Ishikawa (cell line): ENCODE measurements around the gene NHSL2.

Source experiments
- CEBPB ChIP-seq: IDR thresholded peaks from 2 replicates; pipeline ENCODE4 v1.6.1; 2012
- CREB1 ChIP-seq: IDR thresholded peaks from 2 replicates; pipeline ENCODE4 v1.6.1; 2012; ENCODE audit warnings: low read depth
- EGR1 ChIP-seq: IDR thresholded peaks from 2 replicates; pipeline ENCODE4 v1.6.1; 2012
- EP300 ChIP-seq: IDR thresholded peaks from 2 replicates; pipeline ENCODE4 v1.6.1; 2012; ENCODE audit warnings: borderline replicate concordance
- FOXM1 ChIP-seq: IDR thresholded peaks from 2 replicates; pipeline ENCODE4 v1.6.1; 2012; ENCODE audit warnings: low read depth, borderline replicate concordance
- MAX ChIP-seq: IDR thresholded peaks from 2 replicates; pipeline ENCODE4 v1.6.1; 2012
- NFIC ChIP-seq: IDR thresholded peaks from 2 replicates; pipeline ENCODE4 v1.6.1; 2012
- RAD21 ChIP-seq: IDR thresholded peaks from 2 replicates; pipeline ENCODE4 v1.6.1; 2012; ENCODE audit warnings: low read depth
- REST ChIP-seq: IDR thresholded peaks from 2 replicates; pipeline ENCODE4 v1.6.1; 2012; ENCODE audit warnings: low read depth, mild to moderate bottlenecking
- TAF1 ChIP-seq: IDR thresholded peaks from 2 replicates; pipeline ENCODE4 v1.6.1; 2012; ENCODE audit warnings: low read depth, mild to moderate bottlenecking
- TCF12 ChIP-seq: IDR thresholded peaks from 2 replicates; pipeline ENCODE4 v1.6.1; 2012; ENCODE audit warnings: low read depth
- TEAD4 ChIP-seq: IDR thresholded peaks from 2 replicates; pipeline ENCODE4 v1.6.1; 2012
- USF1 ChIP-seq: IDR thresholded peaks from 2 replicates; pipeline ENCODE4 v1.6.1; 2012
- YY1 ChIP-seq: IDR thresholded peaks from 2 replicates; pipeline ENCODE4 v1.6.1; 2012; ENCODE audit warnings: low read depth
- ZBTB7A ChIP-seq: IDR thresholded peaks from 2 replicates; pipeline ENCODE4 v1.6.1; 2012; ENCODE audit warnings: low read depth

NHSL2 gene

GRCh38 chrX:72143609-72143907, 232.9 kb downstream of the NHSL2 start:
- TF ChIP-seq USF1 (no peak), YY1 (no peak), CEBPB (no peak), REST (no peak), NFIC (no peak), TEAD4 (no peak), EGR1 (no peak), MAX (no peak), ZBTB7A (no peak), RAD21 (no peak), TCF12 (no peak), FOXM1 (no peak), CREB1 (no peak), TAF1 (no peak), EP300 (no peak)

GRCh38 chrX:72145181-72145580, 234.5 kb downstream of the NHSL2 start:
- no peak for TF ChIP-seq FOXM1
- TF ChIP-seq EGR1: no peak
- no peak for TF ChIP-seq RAD21
- no peak for TF ChIP-seq USF1
- no peak for TF ChIP-seq ZBTB7A
- no peak for TF ChIP-seq EP300
- TF ChIP-seq TEAD4: no peak
- no peak for TF ChIP-seq NFIC
- TF ChIP-seq TCF12: no peak
- no peak for TF ChIP-seq MAX
- no peak for TF ChIP-seq YY1
- no peak for TF ChIP-seq REST

- TF ChIP-seq REST: no peak
- TF ChIP-seq EGR1: no peak
- no peak for TF ChIP-seq TAF1
Measured at GRCh38 chrX:72146527-72146926, 235.9 kb downstream of the NHSL2 start.

GRCh38 chrX:72158773-72159172, 248.1 kb downstream of the NHSL2 start:
- TF ChIP-seq CREB1 (no peak), FOXM1 (no peak), TEAD4 (no peak), ZBTB7A (no peak), YY1 (no peak), EP300 (no peak)

- TF ChIP-seq TEAD4 (no peak), RAD21 (no peak), CREB1 (no peak), CEBPB (no peak), TAF1 (no peak), MAX (no peak), YY1 (no peak), NFIC (no peak), REST (no peak), EGR1 (no peak)
Measured at GRCh38 chrX:72159769-72160168, 249.1 kb downstream of the NHSL2 start.
